NCI-H2227 (cell line): ENCODE results near the gene HIC1.
"Not testable (repeated sequence)": the region's sequence is repeated elsewhere in the genome, so short reads cannot be mapped to it uniquely, and the experiment has no call there.

ENCODE experiments used
- DNase-seq: peaks from one replicate; lab custom pipeline; 2025; ENCODE audit not compliant: unreplicated experiment; lab: John Stamatoyannopoulos, UW

Gene HIC1

GRCh38 chr17:2054512-2055291, at the start of gene HIC1:
Gene HIC1 (plus strand): TSS chr17:2055103. CDS start chr17:2056691, 1,588 bp downstream.
- peak; percentile 74 for DNase-seq

- DNase-seq: no peak
Observed at GRCh38 chr17:2008332-2009126, 46.4 kb upstream of the HIC1 start.

GRCh38 chr17:2009737-2010136, 45.2 kb upstream of the HIC1 start:
- no peak for DNase-seq

- DNase-seq: no peak
Observed at GRCh38 chr17:2011411-2012371, 43.2 kb upstream of the HIC1 start.

- no peak for DNase-seq
Observed at GRCh38 chr17:2012499-2012898, 42.4 kb upstream of the HIC1 start.

- DNase-seq: not testable (repeated sequence)
Observed at GRCh38 chr17:2013220-2013993, 41.5 kb upstream of the HIC1 start.

GRCh38 chr17:2013994-2014317, 40.9 kb upstream of the HIC1 start:
- no peak for DNase-seq

GRCh38 chr17:2015314-2015713, 39.6 kb upstream of the HIC1 start:
- no peak for DNase-seq

- no peak for DNase-seq
Observed at GRCh38 chr17:2016494-2016893, 38.4 kb upstream of the HIC1 start.

GRCh38 chr17:2017274-2017941, 37.5 kb upstream of the HIC1 start:
- no peak for DNase-seq

GRCh38 chr17:2018716-2019510, 36.0 kb upstream of the HIC1 start:
- DNase-seq: no peak

- DNase-seq: no peak
Observed at GRCh38 chr17:2019723-2020122, 35.2 kb upstream of the HIC1 start.

GRCh38 chr17:2020721-2021120, 34.2 kb upstream of the HIC1 start:
- no peak for DNase-seq

- no peak for DNase-seq
Observed at GRCh38 chr17:2022647-2023240, 32.2 kb upstream of the HIC1 start.

- no peak for DNase-seq
Observed at GRCh38 chr17:2023256-2023655, 31.6 kb upstream of the HIC1 start.

- peak; percentile 86 for DNase-seq
Observed at GRCh38 chr17:2023692-2024571, 31.0 kb upstream of the HIC1 start.

- no peak for DNase-seq
Observed at GRCh38 chr17:2024572-2025219, 30.2 kb upstream of the HIC1 start.
